ENCODE measurements around the gene CAMKK2. TPM values are rescaled to one million over a fixed set of nuclear protein-coding genes. Genes with fewer than 3 reads are reported as not detected.
"Not testable (repeated sequence)": the region's sequence is repeated elsewhere in the genome, so short reads cannot be mapped to it uniquely, and the experiment has no call there.

Gene CAMKK2
- total and polyA plus RNA-seq, 2 of the 4 experiments (the other 2 are of a cell fraction), result 15.2 to 24.7 TPM

GRCh38 chr12:121208571-121208970 is 87.9 kb downstream of the CAMKK2 start:
- H3K56ac ChIP-seq (ENCODE audit: extremely low read depth, insufficient read depth, low read length); H3K18ac ChIP-seq (ENCODE audit: low read depth, low read length); H2BK15ac ChIP-seq (ENCODE audit: low read depth, low read length); H3K9ac ChIP-seq (ENCODE audit: low read depth, low read length); H4K5ac ChIP-seq (ENCODE audit: low read depth, low read length); H3K4me3 ChIP-seq (ENCODE audit: insufficient read depth, low read depth, low read length); H2BK20ac ChIP-seq (ENCODE audit: low read depth, low read length); DNase-seq; H4K8ac ChIP-seq (ENCODE audit: low read depth in 2 of 2, low read length in 2 of 2); ATAC-seq (ENCODE audit: low read depth); H4K91ac ChIP-seq (ENCODE audit: insufficient read depth, low read depth, low read length); H3K27me3 ChIP-seq (ENCODE audit: control insufficient read depth, insufficient read depth, low read length); H2AK9ac ChIP-seq (replicated peaks; ENCODE audit: low read depth, low read length, poor library complexity); H3K9me1 ChIP-seq (ENCODE audit: insufficient read depth, low read length); H2AFZ ChIP-seq (replicated peaks; ENCODE audit: low read length, poor library complexity); BruUV-seq (replicated peaks); H2AK5ac ChIP-seq (ENCODE audit: low read depth, low read length); intact Hi-C loops (cut with micrococcal nuclease); H3K4ac ChIP-seq (ENCODE audit: low read depth, low read length); POLR2A ChIA-PET (ENCODE audit: unreplicated experiment); H3K23ac ChIP-seq (ENCODE audit: low read depth, low read length); H3K27ac ChIP-seq (ENCODE audit: insufficient read depth, low read length); H3K9me3 ChIP-seq (ENCODE audit: control insufficient read depth, insufficient read depth, low read length); H3K14ac ChIP-seq (replicated peaks; ENCODE audit: low read depth, low read length); H4K20me1 ChIP-seq (ENCODE audit: insufficient read depth, low read length); H3K36me3 ChIP-seq (ENCODE audit: control insufficient read depth, insufficient read depth, low read length); H3K4me1 ChIP-seq (ENCODE audit: control insufficient read depth, insufficient read depth, low read length); H2BK120ac ChIP-seq (ENCODE audit: low read depth, low read length); dilution Hi-C loops (cut with HindIII; ENCODE audit: low sequenced_read_pairs, unreplicated experiment); H2BK5ac ChIP-seq (ENCODE audit: low read depth, low read length, poor library complexity, severe bottlenecking); in situ Hi-C loops (cut with MboI; ENCODE audit: low sequenced_read_pairs); H3K4me2 ChIP-seq (ENCODE audit: low read depth, low read length): not testable (repeated sequence)
- CTCF ChIA-PET, result interaction anchor here (0.6 kb wide), 1 partner anchor 53 kb away, joined by 6 read pairs; no protein-coding TSS in a partner anchor
- WGBS, 2 experiments (ENCODE audit: extremely low coverage in 2 of 2, insufficient read length in 1 of 2), result 94% methylated on average over 5 of the region's 10 CpGs; no CpG with 5 or more reads in 1 of the 2 experiments
- peaks cover 2 to 25% of the 10 kb centered on the region in 2 experiments; a peak in 3 of 4 replicates for H3K79me1 ChIP-seq (ENCODE audit: low read depth in 1 of 2, low read length in 2 of 2)
